Lung microvascular endothelial cell (primary cell): ENCODE results near the gene MYBPC1. TPM values are rescaled to one million over a fixed set of nuclear protein-coding genes. Genes with fewer than 3 reads are reported as not detected.

Experiments
- DNase-seq, 2 donors: peaks; one replicate each; pipeline versions ENCODE4 v3.0.0 to v3.0.0-alpha.2; 2010; ENCODE audit warnings: low read depth in 2 of 2
- total RNA-seq: library from RNA; depleted of rRNA; stranded (reverse); fragments of >200 nt; gene quantifications from 2 replicates; pipeline ENCODE4 v1.2.1, GENCODE V29; 2014

Gene MYBPC1
- total RNA-seq, 1 donor from 2014 or later = not detected

- peak in 1 of 2 donors; percentile 15 for DNase-seq
These were observed 5.2 kb downstream of the MYBPC1 start for GRCh38 chr12:101599771-101600484.

- peak in 1 of 2 donors; percentile 42 for DNase-seq
These were observed 9.4 kb downstream of the MYBPC1 start for GRCh38 chr12:101604132-101604531.

GRCh38 chr12:101607894-101608293 is 13.1 kb downstream of the MYBPC1 start:
- no peak for DNase-seq

DNA sequence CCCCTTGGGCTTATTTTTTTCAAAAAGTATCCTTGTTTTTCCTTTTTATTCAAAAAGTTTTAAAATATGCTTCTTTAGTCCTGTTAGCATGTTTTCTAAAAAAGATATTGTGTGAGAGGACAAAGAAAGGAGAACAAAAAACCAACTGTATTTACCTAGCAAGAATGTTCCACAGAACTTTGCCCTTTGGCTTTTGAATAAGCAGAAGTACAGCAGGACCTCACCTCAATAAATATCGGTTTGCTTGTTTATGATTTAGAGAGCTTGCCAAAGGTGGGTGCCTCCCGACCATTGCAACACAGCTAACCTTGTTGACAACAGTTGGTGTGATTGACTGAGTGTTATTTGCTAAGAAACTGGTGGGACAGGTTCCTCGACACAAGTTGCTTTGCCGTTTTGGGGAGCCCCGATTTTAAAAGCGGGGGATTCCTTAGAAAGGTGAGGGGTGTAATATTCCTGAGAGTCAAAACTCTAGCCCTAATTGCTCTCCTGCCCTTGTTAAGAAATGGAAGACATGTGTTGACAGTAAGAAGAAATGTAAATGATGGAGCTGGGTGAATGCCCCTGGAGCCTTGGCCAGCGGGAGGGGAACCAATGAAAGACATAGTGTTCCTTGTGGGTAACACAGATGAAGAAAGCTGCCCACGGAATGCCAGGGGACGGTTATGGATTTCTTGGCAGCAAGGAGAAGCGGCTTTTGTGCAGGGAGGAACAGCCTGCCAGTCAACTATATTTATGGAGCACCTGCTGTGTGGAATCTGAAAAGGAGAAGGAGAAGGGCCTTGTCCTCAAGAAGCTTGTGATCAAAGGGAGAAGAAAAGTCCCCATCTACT is 13.7 kb downstream of the MYBPC1 start:
- no peak for DNase-seq

GRCh38 chr12:101609198-101609597 is 14.4 kb downstream of the MYBPC1 start:
- no peak for DNase-seq

GRCh38 chr12:101612160-101612916 is 17.6 kb downstream of the MYBPC1 start:
- DNase-seq = no peak

DNA sequence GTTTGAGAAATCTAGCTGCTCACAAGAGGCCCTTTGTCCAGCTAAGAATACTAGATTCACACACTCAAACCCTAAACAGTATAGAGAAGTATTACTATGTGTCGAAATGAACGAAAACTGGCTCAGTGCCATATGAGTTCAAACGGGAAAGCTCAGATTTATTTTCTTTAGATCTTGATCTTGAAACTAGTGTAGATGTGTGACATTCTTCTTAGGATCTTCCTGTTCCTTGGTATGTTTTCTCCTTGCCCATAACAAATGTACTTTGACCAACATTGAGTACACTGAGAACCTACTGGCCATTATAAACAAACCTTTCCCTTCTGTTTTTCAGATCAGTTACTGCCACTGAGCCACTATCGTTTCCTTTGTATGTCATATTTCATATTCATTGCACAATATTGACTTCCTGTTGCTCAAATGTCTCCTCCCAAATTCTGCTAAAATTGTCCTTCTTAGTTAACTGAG is 21.3 kb downstream of the MYBPC1 start:
- peak; percentile 30 to 76 for DNase-seq

DNA sequence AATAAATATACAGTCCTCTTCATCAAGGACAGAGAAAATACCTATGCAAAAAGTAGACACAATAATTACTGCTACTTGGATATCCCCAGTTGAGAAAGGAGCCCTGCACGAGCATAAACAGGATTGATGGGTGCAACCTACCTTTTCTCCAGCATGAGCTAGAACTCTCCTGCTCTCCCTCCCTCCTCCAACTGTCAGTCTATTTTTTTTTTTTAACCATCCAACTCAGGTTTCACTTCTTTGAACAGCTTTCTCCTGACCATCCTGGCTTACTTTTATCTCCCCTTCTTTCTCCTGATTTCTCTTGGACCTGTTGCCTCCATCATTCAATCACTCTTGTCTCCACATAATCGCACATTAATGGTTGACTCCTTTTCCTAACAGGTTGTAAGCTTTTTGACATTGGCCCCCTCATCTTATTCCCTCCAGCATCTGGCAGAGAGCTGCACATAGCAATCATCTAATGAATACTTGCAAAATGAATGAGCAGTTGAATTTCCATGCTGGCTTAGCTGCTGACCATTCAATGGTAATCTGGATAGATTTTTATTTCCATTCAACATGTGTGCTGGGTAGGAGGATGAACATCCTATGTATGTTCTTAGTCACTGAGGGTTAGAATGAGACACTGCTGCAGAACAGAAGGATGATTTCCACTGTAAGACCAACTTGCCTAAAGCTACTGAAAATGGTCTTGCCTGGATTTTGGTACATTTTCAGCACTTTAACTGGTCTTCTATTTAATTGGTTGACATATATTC is 24.4 kb downstream of the MYBPC1 start:
- DNase-seq = no peak

DNA sequence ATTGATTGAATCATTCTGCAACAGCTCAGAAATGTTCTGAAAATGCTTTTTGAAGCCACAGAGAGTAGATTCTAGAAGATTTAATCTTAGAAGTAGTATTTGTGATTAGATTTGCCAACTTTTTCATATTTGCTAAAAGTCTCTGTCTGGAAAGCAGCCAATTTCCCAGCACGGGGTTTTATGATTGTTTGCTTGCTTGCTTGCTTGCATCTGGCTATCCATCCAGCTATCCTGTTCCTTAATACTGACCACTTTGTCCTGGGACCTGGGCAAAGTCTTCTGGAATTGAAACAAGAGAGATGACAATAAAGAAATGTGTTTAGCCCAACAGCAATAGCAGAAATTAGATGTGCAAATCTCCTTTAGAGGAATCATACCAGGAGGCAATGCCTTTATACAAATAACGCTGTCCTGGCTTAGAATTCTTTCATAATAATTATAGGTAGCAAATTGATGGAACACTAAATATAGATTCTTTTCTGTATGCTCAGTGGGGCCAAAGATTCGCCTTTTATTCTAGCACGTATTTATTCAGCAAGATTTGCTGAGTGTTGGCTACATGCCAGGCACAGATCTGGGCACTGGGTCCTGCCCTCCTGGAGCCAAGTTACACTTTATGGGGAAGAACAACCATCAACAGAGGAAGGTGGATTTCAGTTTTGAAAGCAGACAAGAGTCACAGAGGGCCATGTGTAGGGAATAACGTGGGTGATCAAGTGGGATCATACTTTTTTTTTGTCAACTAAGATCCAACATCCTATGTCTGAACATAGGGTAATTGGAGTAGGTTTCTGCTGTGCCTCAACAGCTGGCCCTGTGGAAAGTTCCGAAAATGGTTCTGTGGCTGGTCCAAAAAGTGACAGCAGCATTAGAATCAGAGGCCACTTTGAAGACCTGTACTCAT is 25.3 kb downstream of the MYBPC1 start:
- peak; percentile 5 to 24 for DNase-seq

- DNase-seq = peak in 1 of 2 donors; percentile 50
These were observed 26.0 kb downstream of the MYBPC1 start for GRCh38 chr12:101620762-101621133.

DNA sequence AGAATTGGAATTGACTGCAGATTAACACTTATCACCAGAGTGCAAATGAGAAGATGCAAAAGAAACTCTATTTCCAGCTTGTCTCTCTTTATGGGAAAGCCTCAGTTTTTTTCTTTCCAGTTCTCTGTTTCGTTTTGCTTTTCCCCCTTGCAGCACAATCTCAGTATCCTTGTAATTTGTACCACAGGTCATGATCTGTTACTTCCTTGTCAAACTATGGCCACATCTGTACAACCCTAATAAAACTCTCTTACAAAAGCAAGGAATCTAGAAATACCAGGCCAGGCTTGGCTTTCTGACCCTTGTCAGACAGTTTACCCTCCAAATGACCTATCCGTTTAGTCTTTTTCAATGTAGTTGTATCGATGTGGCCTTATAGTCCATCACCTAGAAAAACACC is 33.9 kb downstream of the MYBPC1 start:
- DNase-seq = no peak

- DNase-seq = no peak
These were observed 40.0 kb downstream of the MYBPC1 start for GRCh38 chr12:101634724-101635123.

GRCh38 chr12:101637936-101638335 is 43.2 kb downstream of the MYBPC1 start:
- DNase-seq = peak in 1 of 2 donors; percentile 44

DNA sequence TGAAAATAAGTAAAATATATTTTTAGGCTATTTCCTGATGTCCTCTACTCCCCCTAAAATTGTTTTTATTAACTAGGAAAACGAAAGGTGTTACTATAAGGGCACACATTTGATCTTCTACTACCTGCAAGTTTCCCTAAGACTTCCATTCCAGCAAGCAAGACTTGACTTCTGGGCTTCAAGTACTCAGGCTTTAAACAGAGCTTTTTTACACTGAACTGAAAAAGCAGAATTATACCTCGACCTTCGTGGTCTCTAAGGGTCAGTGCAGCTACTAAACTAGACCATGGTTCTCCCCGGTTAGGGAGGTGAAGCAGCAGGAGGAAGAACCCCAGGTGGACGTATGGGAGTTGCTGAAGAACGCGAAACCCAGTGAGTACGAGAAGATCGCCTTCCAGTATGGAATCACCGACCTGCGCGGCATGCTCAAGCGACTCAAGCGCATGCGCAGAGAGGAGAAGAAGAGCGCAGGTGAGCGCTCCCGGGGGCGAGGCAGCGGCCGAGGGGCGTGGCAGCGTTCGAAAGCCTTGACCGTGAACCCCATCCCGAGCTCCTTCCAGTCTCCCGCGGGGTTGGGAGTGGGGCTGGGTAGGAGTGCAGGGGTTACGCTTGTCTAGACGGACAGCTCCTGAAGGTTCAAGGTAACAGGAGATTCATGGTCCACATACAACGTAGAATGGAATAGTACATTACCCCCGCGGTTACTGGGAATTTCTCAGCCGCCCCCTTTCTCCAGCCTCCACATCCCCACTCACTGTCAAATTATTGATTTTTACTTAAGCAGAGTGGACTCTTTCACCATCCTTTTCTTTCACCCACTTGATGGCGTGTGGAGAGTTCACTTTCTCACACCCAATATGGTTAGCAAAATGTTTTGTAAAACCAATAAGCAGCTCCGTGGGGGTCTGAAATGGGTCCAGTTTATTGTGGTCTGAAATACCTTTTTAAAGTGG is 47.6 kb downstream of the MYBPC1 start:
- no peak for DNase-seq

DNA sequence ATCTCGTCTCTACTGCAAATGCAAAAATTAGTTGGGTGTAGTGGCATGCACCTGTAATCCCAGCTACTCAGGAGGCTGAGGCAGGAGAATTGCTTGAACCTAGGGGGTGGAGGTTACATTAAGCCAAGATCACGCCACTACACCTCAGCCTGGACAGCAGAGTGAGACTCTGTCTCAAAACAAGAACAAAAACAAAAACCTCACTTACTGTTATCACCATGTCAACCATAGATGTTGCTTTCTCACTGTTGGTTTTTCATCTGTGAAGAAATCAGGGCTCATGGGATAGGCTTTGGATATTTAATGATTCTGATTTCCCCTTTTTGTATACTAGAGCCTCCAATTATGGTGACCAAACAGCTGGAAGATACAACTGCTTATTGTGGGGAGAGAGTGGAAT is 52.9 kb downstream of the MYBPC1 start:
- DNase-seq = no peak

- DNase-seq = no peak
These were observed 53.4 kb downstream of the MYBPC1 start for GRCh38 chr12:101648195-101648594.

DNA sequence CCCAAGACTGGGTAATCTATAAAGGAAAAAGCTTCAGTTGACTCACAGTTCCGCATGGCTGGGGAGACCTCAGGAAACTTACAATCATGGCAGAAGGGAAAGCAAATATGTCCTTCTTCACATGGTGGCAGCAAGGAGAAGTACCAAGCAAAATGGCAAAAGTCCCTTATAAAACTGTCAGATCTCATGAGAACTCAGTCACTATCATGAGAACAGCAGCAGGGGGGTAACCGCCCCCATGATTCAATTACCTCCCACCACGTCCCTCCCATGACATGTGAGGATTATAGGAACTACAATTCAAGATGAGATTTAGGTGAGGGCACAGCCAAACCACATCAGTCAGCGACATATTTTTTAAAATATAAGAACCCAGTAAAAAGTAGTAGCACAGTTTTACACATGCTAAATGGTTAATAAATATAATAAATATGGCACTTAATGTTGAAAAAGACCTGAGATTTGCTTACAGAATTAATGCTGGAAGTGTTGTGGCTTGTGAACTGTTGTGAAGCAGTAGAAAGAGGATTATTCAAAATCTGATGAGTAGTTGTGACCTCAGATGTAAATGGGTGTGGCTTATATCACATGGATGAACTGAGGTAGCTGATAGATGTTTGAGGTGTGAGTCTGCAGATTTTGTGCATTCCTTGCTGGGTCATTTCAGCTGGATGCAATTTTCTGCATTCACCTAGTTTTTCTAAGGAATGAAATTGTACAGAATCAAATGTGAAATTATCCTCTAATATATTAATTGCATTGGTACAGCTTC is 55.8 kb downstream of the MYBPC1 start:
- no peak for DNase-seq

DNA sequence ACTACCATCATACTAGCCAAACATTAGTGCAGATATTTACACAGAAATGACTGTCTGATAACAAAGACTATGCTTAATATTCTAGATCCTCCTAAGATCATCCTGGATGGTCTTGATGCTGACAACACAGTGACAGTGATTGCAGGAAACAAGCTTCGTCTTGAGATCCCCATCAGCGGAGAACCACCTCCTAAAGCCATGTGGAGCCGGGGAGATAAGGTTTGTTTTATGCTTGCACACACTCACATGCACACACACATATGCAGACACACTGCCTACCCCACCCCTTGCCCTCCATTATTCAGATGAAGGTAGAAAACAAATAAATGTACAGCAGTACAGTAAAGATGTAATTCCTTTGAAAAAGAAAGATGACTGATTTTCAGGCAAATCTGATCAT is 58.3 kb downstream of the MYBPC1 start:
- DNase-seq = no peak
